IPS-18c (cell line): ENCODE data around the gene MOCOS.
A peak's percentile ranks its signal among the peaks of the same experiment; 100 is the strongest.
"Not testable (repeated sequence)": the region's sequence is repeated elsewhere in the genome, so short reads cannot be mapped to it uniquely, and the experiment has no call there.

Source experiments
- H3K4me3 ChIP-seq: 2 replicates; pipeline ENCODE4 v1.7.0; 2013; ENCODE audit warnings: low read depth, mild to moderate bottlenecking, low read length, moderate library complexity; ENCODE audit not compliant: insufficient read depth
- H3K9me3 ChIP-seq: one replicate; pipeline ENCODE4 v1.6.1; 2013; ENCODE audit warnings: mild to moderate bottlenecking, low read length, moderate library complexity; ENCODE audit not compliant: control insufficient read depth, insufficient read depth

MOCOS gene

GRCh38 chr18:36187193-36187825 lies at the start of gene MOCOS:
Gene MOCOS (plus strand): TSS chr18:36187497. CDS start chr18:36187540, 43 bp downstream.
- Histone ChIP-seq H3K9me3 (peaks cover 2% of the 10 kb centered on the region), H3K4me3 (peak within 1 kb of the TSS; percentile 65)

DNA sequence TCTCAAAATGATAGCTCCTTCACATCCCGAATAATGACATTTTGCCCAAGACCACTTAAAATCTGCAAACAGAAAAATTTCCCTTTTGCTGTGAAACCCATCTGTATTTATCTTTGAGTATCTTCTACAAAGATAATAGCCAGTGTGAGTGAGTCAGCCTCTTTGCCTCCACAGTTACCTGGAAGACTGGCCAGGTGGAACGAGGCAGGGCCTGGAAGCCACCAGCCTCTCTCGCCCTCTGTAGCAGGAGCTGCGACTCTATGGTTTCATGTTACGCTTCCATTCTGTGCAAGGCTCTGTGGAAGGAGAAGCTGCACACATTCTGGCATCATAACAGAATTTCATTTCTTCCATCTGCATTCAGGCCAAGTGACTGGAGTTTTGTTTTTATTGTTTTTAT lies 48.1 kb upstream of the MOCOS start:
- H3K4me3 ChIP-seq: no peak overlapping the region
- no peaks in the 10 kb centered on the region for H3K9me3 ChIP-seq

DNA sequence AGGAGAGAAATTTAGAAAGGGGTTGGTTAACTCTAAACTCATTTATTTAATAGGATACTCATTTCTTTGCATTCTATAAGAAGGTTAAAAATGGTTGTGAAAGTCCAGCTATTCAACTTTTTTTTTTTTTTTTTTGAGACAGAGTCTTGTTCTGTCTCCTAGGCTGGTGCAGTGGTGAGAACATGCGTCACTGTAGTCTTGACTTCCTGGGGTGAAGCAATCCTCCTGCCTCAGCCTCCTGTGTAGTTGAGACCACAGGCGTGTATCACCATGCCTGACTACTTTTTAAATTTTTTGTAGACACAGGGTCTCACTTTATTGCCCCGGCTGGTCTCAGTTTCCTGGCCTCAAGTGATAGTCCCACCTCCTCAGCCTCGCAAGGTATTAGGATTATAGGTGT lies 45.7 kb upstream of the MOCOS start:
- no peaks in the 10 kb centered on the region for H3K9me3 ChIP-seq
- H3K4me3 ChIP-seq: no peak overlapping the region

GRCh38 chr18:36142751-36143150 lies 44.5 kb upstream of the MOCOS start:
- no peak overlapping the region for H3K4me3 ChIP-seq
- no peaks in the 10 kb centered on the region for H3K9me3 ChIP-seq

DNA sequence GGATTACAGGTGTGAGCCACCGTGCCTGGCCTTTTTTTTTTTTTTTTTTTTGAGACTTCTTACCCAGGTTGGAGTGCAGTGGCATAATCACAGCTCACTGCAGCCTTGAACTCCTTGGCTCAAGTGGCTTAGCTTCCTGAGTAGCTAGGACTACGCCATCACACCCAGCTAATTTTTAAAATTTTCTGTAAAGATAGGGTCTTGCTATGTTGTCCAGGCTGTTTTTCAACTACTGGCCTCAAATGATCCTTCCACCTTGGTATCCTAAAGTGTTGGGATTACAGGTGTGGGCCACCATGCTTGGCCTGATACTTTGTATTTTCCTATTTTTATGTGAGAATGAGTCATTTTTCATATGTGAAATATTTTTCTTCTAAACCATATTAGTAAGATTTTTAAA lies 43.9 kb upstream of the MOCOS start:
- no peak overlapping the region for H3K4me3 ChIP-seq
- H3K9me3 ChIP-seq: no peaks in the 10 kb centered on the region

DNA sequence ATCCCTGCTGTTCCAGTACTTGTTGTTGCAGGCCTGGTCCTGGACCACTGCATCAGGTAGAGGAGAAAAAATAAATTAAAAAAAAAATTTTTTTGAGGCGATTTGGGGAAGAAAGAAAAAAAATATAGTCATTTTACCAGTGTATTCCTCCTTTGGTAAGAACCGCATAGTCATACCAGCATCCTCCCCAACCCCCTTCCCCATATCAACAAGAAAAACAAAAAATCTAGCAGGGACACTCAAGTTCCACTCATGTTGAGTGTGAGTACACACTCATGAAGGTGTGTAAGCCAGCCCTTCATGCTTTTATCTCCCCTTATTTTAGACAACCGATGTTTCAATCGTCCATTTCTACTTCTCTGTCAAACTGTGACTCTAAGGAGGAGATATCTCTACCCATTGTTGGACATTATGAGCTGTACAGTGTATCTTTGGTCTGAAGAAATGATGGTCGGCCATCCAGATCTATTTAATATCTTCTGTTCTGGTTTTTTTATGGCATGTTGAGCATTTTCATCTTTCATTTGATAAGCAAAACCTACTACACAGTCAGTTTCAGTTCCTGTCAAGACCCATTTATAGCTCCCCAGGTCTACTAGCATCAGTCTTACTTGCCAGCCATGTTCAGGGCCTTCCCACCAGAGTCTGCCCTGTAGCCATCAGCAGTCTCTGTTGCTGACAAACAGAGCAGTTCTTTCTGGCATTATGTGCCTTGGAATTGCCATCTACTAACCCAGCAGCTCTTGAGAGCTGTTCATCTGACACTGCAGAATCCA lies 37.6 kb upstream of the MOCOS start:
- Histone ChIP-seq H3K9me3 (no peaks in the 10 kb centered on the region), H3K4me3 (no peak overlapping the region)

GRCh38 chr18:36152781-36153180 lies 34.5 kb upstream of the MOCOS start:
- no peaks in the 10 kb centered on the region for H3K9me3 ChIP-seq

DNA sequence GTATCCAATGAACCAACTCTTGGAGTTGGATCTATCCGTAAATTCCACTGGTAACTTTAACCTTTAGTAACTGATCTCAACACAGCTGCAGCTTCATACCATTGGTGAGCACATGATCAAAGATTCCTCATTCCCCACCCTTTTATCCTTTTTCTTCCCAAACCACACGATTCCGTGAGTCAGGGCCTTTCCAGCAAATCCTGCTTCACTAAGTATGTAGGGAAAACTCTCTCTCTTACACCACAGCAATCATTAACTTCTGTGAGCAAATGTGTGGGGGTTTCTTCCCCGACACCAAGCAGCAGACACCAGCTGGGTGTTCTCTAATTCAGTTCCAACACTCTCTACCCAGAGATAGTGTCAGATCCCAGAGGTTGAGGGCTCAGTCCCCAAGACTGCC lies 34.1 kb upstream of the MOCOS start:
- Histone ChIP-seq H3K4me3 (no peak overlapping the region), H3K9me3 (no peaks in the 10 kb centered on the region)

More at GRCh38 chr18:36152781-36153180, 34.5 kb upstream of the MOCOS start:
- H3K4me3 ChIP-seq: no peak overlapping the region

DNA sequence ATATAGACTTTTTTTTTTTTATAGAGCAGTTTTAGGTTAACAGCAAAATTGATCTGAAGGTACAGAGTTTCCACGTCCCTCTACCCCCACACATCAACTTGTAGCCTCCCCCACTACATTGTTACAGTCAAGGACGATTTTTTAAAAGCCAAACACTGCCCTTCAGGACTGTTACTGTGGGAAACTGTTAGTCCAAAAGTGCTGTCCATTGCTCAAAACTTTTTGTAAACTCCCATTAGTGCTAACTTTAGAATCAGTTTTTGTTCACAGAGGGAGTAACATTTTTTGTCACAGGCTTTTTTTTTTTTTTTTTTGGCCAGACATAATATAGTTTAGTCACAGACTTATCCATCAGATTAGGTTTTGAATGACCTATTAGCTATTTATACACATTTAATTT lies 33.5 kb upstream of the MOCOS start:
- no peaks in the 10 kb centered on the region for H3K9me3 ChIP-seq
- H3K4me3 ChIP-seq: no peak overlapping the region

DNA sequence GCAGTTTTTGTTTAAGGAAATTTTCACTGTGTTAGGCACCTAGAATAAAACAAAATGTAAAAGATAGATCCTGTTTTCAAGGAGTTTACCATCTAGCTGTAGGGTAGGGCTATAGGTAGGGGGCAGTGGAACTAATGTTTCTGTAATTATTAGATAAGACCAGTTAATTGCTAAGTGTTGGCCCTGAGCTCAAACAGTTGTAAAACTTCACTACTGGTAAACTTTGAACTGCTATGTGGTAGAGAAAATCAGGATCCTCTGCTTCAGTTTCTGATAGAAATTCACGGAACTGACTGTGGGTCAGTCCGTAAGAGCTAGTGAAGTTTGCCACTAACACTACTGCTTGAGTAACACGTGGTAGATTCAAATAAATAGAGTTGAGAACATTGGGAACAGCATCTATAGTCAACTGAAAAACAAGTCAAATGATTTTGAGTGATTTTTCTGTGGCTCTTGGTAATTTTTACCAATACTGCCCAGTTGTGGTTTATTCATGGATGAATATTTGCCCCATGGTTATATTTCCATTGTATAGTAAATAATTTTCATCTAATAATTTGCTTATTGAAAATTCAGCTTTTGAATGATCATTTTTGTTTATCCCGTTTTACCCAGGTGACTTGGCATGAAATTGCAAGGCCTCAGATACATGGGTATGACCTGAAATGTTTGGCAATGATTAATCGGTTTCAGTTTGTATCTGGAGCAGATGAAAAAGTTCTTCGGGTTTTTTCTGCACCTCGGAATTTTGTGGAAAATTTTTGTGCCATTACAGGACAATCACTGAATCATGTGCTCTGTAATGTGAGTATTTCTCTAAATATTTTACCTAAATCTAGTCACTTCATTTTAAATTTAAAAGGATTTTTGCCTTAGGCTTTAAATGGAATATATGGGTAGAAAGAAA lies 31.2 kb upstream of the MOCOS start:
- no peak overlapping the region for H3K4me3 ChIP-seq
- no peaks in the 10 kb centered on the region for H3K9me3 ChIP-seq

DNA sequence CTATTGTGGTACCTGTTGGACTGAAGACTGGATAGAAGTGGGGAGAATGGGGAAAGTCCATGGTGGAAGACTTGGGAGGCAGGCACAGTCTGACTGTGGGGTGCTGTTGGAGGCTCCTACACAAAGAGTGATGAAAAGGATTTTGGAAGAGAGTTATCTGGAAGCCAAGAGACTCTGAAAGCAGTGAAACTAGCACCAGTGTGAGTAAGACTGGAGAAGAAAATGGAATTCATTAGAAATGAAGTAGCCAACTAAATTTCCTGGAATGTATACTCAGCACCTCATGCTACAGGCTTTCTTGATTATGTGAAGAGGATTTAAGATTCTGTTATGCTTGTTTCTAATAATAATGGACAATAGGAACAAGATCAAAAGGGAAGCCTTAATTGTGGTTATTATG lies 29.9 kb upstream of the MOCOS start:
- no peak overlapping the region for H3K4me3 ChIP-seq
- H3K9me3 ChIP-seq: no peaks in the 10 kb centered on the region

- Histone ChIP-seq H3K4me3 (no peak overlapping the region), H3K9me3 (no peaks in the 10 kb centered on the region)
Measured at GRCh38 chr18:36158266-36158867, 28.9 kb upstream of the MOCOS start.

- Histone ChIP-seq H3K9me3 (no peaks in the 10 kb centered on the region), H3K4me3 (no peak overlapping the region)
Measured at GRCh38 chr18:36160959-36161371, 26.3 kb upstream of the MOCOS start.

- Histone ChIP-seq H3K4me3 (no peak overlapping the region), H3K9me3 (no peaks in the 10 kb centered on the region)
Measured at GRCh38 chr18:36162981-36163380, 24.3 kb upstream of the MOCOS start.

- Histone ChIP-seq H3K9me3 (no peaks in the 10 kb centered on the region), H3K4me3 (no peak overlapping the region)
Measured at GRCh38 chr18:36167692-36168218, 19.5 kb upstream of the MOCOS start.

DNA sequence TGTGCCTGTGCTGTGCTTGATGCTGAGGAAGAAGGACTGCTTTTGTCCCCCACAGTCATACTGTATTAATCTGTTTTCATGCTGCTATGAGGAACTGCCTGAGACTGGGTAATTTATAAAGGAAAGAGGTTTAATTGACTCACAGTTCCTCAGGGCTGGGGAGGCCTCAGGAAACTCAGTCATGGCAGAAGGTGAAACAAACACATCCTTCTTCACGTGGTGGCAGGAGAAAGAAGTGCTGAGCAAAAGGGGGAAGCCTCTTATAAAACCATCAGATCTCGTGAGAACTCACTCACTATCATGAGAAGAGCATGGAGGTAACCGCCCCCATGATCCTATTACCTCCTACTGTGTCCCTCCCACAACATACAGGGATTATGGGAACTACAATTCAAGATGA lies 19.0 kb upstream of the MOCOS start:
- H3K9me3 ChIP-seq, H3K4me3 ChIP-seq: not testable (repeated sequence)

- Histone ChIP-seq H3K9me3 (no peaks in the 10 kb centered on the region), H3K4me3 (no peak overlapping the region)
Measured at GRCh38 chr18:36169938-36170337, 17.4 kb upstream of the MOCOS start.
